ES-I3 (cell line): ENCODE measurements around the gene TMEM178B.

Experiments
- H3K36me3 ChIP-seq: 2 replicates; pipeline ENCODE4 v1.6.1; 2013; ENCODE audit warnings: mild to moderate bottlenecking, low read length, control low read depth, moderate library complexity; ENCODE audit not compliant: insufficient read depth
- H3K4me1 ChIP-seq: 2 replicates; pipeline ENCODE4 v1.6.1; 2013; ENCODE audit warnings: mild to moderate bottlenecking, control low read depth, low read length; ENCODE audit not compliant: insufficient read depth
- H3K9ac ChIP-seq: 2 replicates; pipeline ENCODE4 v1.6.1; 2013; ENCODE audit warnings: low read depth, mild to moderate bottlenecking, low read length, moderate library complexity
- H3K9me3 ChIP-seq: 2 replicates; pipeline ENCODE4 v1.6.1; 2013; ENCODE audit warnings: mild to moderate bottlenecking, low read length, moderate library complexity; ENCODE audit not compliant: control insufficient read depth, insufficient read depth

The TMEM178B gene

DNA sequence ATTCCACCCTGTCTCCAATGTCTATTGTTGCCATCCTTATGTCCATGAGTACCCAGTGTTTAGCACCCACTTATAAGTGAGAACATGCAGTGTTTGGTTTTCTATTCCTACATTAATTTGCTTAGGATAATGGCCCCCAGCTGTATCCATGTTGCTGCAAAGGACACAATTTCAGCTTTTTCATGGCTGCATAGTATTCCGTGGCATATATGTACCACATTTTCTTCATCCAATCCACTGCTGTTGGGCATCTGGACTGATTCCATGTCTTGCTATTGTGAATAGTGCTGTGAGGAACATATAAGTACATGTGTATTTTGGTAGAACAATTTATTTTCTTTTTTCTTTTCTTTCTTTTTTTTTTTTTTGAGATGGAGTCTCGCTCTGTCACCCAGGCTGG lies 68.2 kb downstream of the TMEM178B start:
- H3K36me3 ChIP-seq = no peaks in the 10 kb centered on the region
- H3K9ac ChIP-seq = no peak overlapping the region
- H3K4me1 ChIP-seq = peaks cover 9% of the 10 kb centered on the region
- no peaks in the 10 kb centered on the region for H3K9me3 ChIP-seq

DNA sequence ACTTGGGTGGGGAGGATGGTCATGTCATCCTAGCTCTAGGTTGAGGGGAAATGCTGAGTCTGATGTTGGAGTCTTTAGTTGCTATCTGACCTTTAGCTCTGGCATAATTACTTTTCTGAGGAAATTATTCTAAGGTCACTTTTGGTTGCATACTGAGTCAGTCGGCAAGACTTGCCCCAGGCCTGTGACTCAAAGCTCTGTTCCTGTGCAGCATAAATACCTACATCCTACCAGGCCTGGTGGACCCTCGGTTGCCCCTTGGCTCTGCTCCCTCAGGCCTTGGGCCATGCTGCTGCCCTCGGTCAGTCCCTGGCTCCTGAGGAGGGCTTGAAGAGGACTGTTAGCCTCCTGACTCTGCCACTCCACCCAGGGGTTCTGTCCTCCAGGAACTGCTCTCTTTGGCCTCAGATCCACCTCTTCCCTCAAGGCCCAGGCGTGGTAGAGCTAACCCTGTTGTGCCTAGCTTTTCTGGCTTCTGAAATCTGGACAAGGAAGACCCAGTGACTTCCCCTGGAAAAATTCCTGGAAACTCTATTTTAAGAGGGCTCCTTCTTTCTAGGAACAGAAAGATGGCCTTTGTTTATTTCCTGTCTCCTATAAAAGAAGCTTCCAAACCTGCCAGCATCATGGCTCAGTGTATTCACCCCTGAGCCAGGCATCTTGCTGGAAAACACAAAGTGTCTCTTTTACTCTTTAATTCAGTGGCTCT lies 71.2 kb downstream of the TMEM178B start:
- Histone ChIP-seq H3K36me3 (no peaks in the 10 kb centered on the region), H3K4me1 (peaks cover 9% of the 10 kb centered on the region), H3K9me3 (no peaks in the 10 kb centered on the region), H3K9ac (no peak overlapping the region)

GRCh38 chr7:141145630-141145982 lies 71.7 kb downstream of the TMEM178B start:
- Histone ChIP-seq H3K36me3 (no peaks in the 10 kb centered on the region), H3K9me3 (no peaks in the 10 kb centered on the region), H3K4me1 (peaks cover 9% of the 10 kb centered on the region), H3K9ac (no peak overlapping the region)

DNA sequence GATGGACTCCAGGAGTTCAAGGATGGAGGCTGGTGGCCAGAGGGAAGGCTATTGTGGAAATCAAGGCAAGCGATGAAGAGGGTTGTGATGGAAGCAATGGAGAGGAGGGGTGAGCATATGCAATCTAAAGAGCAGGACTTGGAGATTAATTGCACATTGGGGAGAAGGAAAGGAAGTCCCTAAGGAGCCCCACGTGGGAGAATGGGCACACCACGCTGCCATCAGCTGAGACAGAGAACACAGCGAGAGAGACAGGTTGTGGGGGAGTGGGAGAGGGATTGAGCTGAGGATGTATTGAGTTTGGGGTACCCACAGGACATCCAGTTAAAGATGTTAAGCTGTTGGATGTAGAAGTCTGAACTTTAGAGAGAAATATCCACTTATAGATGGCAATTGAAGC lies 73.6 kb downstream of the TMEM178B start:
- peaks cover 9% of the 10 kb centered on the region for H3K4me1 ChIP-seq
- H3K9me3 ChIP-seq = no peaks in the 10 kb centered on the region
- no peaks in the 10 kb centered on the region for H3K36me3 ChIP-seq
- no peak overlapping the region for H3K9ac ChIP-seq

- no peaks in the 10 kb centered on the region for H3K36me3 ChIP-seq
- no peak overlapping the region for H3K9ac ChIP-seq
- peaks cover 4% of the 10 kb centered on the region for H3K4me1 ChIP-seq
- H3K9me3 ChIP-seq = no peaks in the 10 kb centered on the region
Measured at GRCh38 chr7:141150465-141150864, 76.6 kb downstream of the TMEM178B start.

DNA sequence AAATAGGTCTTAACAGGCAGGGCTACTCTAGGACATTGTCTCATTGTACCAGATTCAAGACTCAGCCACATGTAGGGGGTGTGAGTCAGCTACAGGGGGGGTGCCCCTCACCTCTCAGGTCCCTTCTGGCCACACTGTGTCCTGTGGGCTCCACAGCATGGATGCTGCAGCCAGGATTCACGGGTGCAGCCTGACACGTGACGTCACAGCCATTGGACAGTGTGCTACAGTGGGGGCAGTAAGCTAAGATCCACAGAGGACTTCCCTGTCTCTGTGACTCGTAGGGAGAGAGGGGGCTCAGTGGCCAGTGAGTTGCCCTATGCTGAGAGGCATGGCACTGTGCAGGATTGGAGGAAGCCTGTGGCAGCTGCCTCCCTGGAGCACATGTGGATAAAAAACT lies 77.9 kb downstream of the TMEM178B start:
- no peak overlapping the region for H3K9ac ChIP-seq
- H3K9me3 ChIP-seq = no peaks in the 10 kb centered on the region

GRCh38 chr7:141153231-141153630 lies 79.4 kb downstream of the TMEM178B start:
- no peak overlapping the region for H3K9ac ChIP-seq
- no peaks in the 10 kb centered on the region for H3K9me3 ChIP-seq
- H3K36me3 ChIP-seq = no peaks in the 10 kb centered on the region
- no peaks in the 10 kb centered on the region for H3K4me1 ChIP-seq

More for the DNA sequence above, 77.9 kb downstream of the TMEM178B start:
- no peaks in the 10 kb centered on the region for H3K36me3 ChIP-seq
- no peaks in the 10 kb centered on the region for H3K4me1 ChIP-seq

DNA sequence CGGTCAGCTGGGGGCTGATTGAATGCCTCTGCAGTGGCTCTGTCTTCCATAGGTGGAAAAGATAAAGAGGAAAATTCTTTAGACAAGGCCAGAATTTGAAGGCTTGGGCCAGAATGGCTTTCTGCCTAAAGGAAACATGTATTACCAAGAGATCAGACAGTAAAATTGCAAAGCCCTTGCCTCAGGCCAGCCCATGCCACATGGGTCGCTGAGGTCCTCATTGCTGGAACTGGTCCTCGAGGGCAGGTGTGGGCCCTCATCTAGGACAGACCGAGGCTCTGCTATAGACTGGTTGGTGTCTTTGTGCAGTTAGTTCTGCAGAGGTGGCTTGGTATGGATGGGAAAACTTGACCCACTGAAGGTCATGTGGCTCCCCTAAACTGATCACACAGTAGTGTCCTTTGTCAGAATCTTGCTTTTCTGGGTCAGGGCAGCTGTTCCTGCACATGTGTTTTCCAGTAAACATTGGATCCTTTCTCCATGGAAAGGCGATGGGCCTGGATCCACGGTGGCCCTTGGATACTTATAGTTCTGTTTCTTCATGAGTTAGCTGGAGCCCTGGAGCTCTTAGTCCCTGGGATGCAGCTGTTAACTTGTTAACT lies 80.4 kb downstream of the TMEM178B start:
- Histone ChIP-seq H3K9ac (no peak overlapping the region), H3K4me1 (no peaks in the 10 kb centered on the region), H3K9me3 (no peaks in the 10 kb centered on the region), H3K36me3 (no peaks in the 10 kb centered on the region)

GRCh38 chr7:141156407-141156806 lies 82.5 kb downstream of the TMEM178B start:
- Histone ChIP-seq H3K4me1 (no peaks in the 10 kb centered on the region), H3K9me3 (no peaks in the 10 kb centered on the region), H3K36me3 (no peaks in the 10 kb centered on the region), H3K9ac (no peak overlapping the region)

DNA sequence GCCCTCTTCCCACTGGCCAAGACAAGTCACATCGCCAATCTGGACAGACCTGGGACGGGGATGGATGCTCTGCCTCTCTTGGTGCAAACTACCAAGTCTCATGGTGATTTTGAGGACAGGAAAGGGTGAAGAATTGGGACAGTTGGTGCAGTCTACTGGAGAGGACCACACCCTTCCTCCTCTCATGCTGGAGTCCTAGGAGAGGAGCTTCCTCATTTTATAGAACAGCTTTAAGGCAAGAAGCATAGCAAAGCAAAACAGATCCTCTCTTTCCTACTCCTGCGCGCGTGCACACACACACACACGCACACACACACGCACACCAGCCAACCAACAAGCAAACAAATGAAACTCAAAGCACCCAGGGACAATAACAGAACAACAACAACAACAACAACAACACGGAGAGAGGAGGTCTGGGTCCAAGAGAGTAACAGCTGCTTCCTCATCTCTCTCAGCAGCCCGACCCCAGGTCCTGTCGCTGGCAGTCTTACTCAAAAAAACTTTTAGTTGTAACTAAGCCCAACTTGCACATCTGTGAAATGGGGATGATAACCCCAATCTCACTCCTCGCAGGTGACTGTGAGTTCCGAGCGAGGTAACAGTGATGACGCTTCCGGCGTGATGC lies 83.4 kb downstream of the TMEM178B start:
- Histone ChIP-seq H3K36me3 (no peaks in the 10 kb centered on the region), H3K9ac (no peak overlapping the region), H3K9me3 (no peaks in the 10 kb centered on the region), H3K4me1 (no peaks in the 10 kb centered on the region)

DNA sequence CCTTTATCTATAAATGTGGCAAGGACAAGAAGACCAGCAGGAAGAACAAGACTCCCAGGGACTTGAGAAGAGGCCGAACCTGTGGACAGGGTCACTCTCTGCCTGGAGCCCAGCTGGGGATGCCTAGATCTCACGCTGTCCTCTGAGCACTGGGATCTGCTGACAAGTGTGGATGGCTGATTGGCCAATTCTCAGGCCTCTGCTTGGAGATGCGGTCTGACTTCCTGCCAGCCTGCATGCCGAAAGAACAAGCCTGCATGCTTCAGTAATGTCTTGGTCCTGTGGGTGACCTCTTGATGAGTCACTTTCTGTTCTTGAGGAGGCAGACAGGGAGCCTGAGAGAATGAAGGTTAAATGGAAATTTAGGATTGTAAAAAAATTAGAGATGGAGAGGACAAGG lies 84.7 kb downstream of the TMEM178B start:
- H3K36me3 ChIP-seq = no peaks in the 10 kb centered on the region
- no peaks in the 10 kb centered on the region for H3K9me3 ChIP-seq
- H3K4me1 ChIP-seq = no peaks in the 10 kb centered on the region
- H3K9ac ChIP-seq = no peak overlapping the region

DNA sequence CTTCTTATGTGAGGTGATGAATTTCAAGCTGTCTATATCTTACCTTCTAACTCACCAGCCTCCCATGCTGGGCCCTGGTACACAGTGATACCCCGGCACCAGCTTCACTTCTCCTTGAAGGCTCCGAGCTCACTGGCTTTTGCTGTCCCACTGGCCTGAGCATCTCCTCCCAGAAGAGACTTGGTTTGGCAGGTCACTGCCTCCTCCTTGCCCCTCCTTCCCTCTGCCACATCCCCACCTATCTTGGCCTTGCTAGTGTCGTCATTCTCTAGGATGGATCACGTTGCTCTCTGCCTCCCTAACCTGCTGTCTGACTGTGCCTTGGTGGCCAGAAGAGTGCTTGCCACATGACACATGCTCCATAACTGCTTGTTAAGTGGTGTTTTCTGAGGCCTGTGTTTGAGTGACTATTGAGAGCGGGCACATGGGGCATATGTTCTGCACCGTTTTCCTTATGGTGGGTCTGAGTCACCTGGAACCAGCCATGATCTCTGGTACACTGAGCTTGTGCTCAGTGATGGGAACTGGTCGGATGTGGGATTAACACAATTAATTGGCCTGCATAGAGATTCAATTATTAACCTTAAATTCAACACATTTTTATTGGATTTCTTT lies 86.5 kb downstream of the TMEM178B start:
- no peak overlapping the region for H3K9ac ChIP-seq
- H3K4me1 ChIP-seq = no peaks in the 10 kb centered on the region
- no peaks in the 10 kb centered on the region for H3K36me3 ChIP-seq
- H3K9me3 ChIP-seq = no peaks in the 10 kb centered on the region

- Histone ChIP-seq H3K4me1 (no peaks in the 10 kb centered on the region), H3K9me3 (no peaks in the 10 kb centered on the region), H3K9ac (no peak overlapping the region), H3K36me3 (no peaks in the 10 kb centered on the region)
Measured at GRCh38 chr7:141161550-141162535, 88.0 kb downstream of the TMEM178B start.

DNA sequence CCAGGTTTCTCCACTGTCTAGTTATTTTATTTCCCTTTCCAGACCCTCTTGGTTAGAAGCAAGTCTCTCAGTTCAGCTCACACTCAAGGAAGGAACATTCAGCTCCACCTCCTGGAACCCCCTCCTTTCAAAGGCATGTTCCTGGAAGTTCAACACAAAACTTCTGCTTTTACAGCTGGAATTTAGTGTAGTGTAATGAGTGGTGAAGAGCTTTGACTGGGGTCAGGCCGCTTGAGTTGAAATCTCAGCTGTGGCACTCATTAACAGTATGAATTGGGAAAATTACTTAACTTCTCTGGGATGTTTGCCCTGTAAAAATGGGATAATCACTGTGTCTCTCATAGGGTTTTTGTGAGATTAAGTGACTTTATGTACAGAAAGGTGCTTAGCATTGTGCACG lies 91.7 kb downstream of the TMEM178B start:
- Histone ChIP-seq H3K4me1 (no peaks in the 10 kb centered on the region), H3K9me3 (no peaks in the 10 kb centered on the region), H3K36me3 (no peaks in the 10 kb centered on the region), H3K9ac (no peak overlapping the region)
